ENCODE data around the gene SOWAHD. TPM values are rescaled to one million over a fixed set of nuclear protein-coding genes. Genes with fewer than 3 reads are reported as not detected.

The SOWAHD gene
- total and polyA plus RNA-seq, 2 experiments from 2014 or later: 3.8 to 5.1 TPM

GRCh38 chrX:119755981-119756533 is 2.3 kb upstream of the SOWAHD start:
- Histone ChIP-seq H3K27me3 (ENCODE audit: insufficient read depth) (peaks cover 12% of the 10 kb centered on the region), H4K20me1 (replicated peaks; ENCODE audit: insufficient read depth) (no peaks in the 10 kb centered on the region), H3K4me2 (peak overlapping the region; percentile 81), H3K9me2 (ENCODE audit: insufficient read depth) (no peaks in the 10 kb centered on the region), H2AFZ (no peak overlapping the region), H3K79me2 (replicated peaks; ENCODE audit: insufficient read depth) (no peaks in the 10 kb centered on the region), H3K4me1 (ENCODE audit: insufficient read depth) (peaks cover 22% of the 10 kb centered on the region), H3F3A (replicated peaks; ENCODE audit: low read depth) (0 out of 2 replicates have a peak, but pooled peaks cover 3% of the 10 kb centered on the region), H3K36me3 (ENCODE audit: insufficient read depth) (no peaks in the 10 kb centered on the region), H3K4me3 (no peak overlapping the region), H3K27ac (ENCODE audit: low read depth) (no peak overlapping the region)
- DNase-seq (ENCODE audit: low spot score) (no peak), ATAC-seq (no peak)
- TF ChIP-seq REST (IDR thresholded peaks at IDR 0.05; ENCODE audit: unreplicated experiment) (no peak), CTCF (conservative IDR thresholded peaks at IDR 0.05; ENCODE audit: low read depth in 2 of 2) (no peak), ZNF331 (CRISPR knock-in tag; IDR thresholded peaks at IDR 0.05; ENCODE audit: low read depth) (no peak), ETS1 (IDR thresholded peaks at IDR 0.05) (no peak), ZNF462 (CRISPR knock-in tag; IDR thresholded peaks at IDR 0.05) (no peak), EZH2phosphoT487 (IDR thresholded peaks at IDR 0.05; ENCODE audit: unreplicated experiment) (no peak), ZNF114 (CRISPR knock-in tag; IDR thresholded peaks at IDR 0.05) (no peak), STAT1 (IDR thresholded peaks at IDR 0.05; ENCODE audit: unreplicated experiment) (no peak), POLR2AphosphoS5 (IDR thresholded peaks at IDR 0.05; ENCODE audit: low read depth) (no peak), JUNB (IDR thresholded peaks at IDR 0.05; ENCODE audit: unreplicated experiment) (no peak), CREB1 (CRISPR knock-in tag; IDR thresholded peaks at IDR 0.05; ENCODE audit: low read depth) (no peak), NANOG (IDR thresholded peaks at IDR 0.05; ENCODE audit: borderline replicate concordance) (no peak), EZH2 (IDR thresholded peaks at IDR 0.05; ENCODE audit: low read depth, unreplicated experiment) (no peak)
- Mint-ChIP-seq H3K27me3 (ENCODE audit: insufficient read depth, low read depth, poor library complexity) (peaks cover 17% of the 10 kb centered on the region), H3K36me3 (ENCODE audit: low read depth) (no peaks in the 10 kb centered on the region; the same call in 2 of the 3 replicates), H3K27ac (no peak overlapping the region), H3K9me3 (no peaks in the 10 kb centered on the region), H3K4me3 (peak overlapping the region; percentile 87; the same call in 2 of the 3 replicates), H3K4me1 (peaks cover 33% of the 10 kb centered on the region)
